CD4-positive, alpha-beta T cell (primary cell): Measurements from ENCODE around the gene DCLK1. TPM values are rescaled to one million over a fixed set of nuclear protein-coding genes. Genes with fewer than 3 reads are reported as not detected.

ENCODE experiments used
- ATAC-seq: fragments of 200-7000 bp; cut with Tn5 transposase; one replicate; pipeline ENCODE4 v1.10.0; 2022; ENCODE audit warnings: mild to moderate bottlenecking; ENCODE audit not compliant: poor library complexity
- CTCF ChIA-PET: fragments of 350-600 bp; sonication (Branson Sonifier 250); formaldehyde crosslinking; loops from one replicate; lab custom pipeline; 2021; ENCODE audit warnings: antibody characterized with exemption, inconsistent platforms; lab: Charles Lee
- POLR2A ChIA-PET: fragments of 350-600 bp; sonication (Branson Sonifier 250); formaldehyde crosslinking; loops from one replicate; lab custom pipeline; 2021; ENCODE audit warnings: antibody characterized with exemption, inconsistent platforms; lab: Charles Lee
- DNase-seq, 14 experiments: peaks; one replicate each; pipeline ENCODE4 v3.0.0-alpha.2; 2013 to 2020; ENCODE audit warnings: mixed read lengths in 2 of 14
- H3K27ac ChIP-seq, 2 donors: one replicate each; pipeline versions ENCODE4 v1.5.1 to v1.7.0; 2013; ENCODE audit warnings: low read length in 2 of 2, low read depth in 1 of 2, mild to moderate bottlenecking in 1 of 2
- H3K27me3 ChIP-seq, 2 experiments: 1 replicate in 1 of 2; 2 replicates in 1 of 2; pipeline versions ENCODE4 v1.6.1 to v1.7.0; 2013; ENCODE audit warnings: low read length in 2 of 2, control low read depth in 1 of 2, mild to moderate bottlenecking in 1 of 2, moderate library complexity in 1 of 2; ENCODE audit not compliant: insufficient read depth in 2 of 2, control insufficient read depth in 1 of 2
- H3K36me3 ChIP-seq: one replicate; pipeline ENCODE4 v1.6.1; 2013; ENCODE audit warnings: low read length, control low read depth; ENCODE audit not compliant: insufficient read depth
- H3K4me1 ChIP-seq: one replicate; pipeline ENCODE4 v1.6.1; 2013; ENCODE audit warnings: low read length, control low read depth; ENCODE audit not compliant: insufficient read depth
- H3K4me3 ChIP-seq: one replicate; pipeline ENCODE4 v1.5.1; 2013; ENCODE audit warnings: mild to moderate bottlenecking, low read length, moderate library complexity
- H3K9me3 ChIP-seq, 2 experiments: 1 replicate in 1 of 2; 2 replicates in 1 of 2; pipeline versions ENCODE4 v1.6.1 to v1.7.0; 2013; ENCODE audit warnings: low read length in 2 of 2, mild to moderate bottlenecking in 2 of 2, control low read depth in 1 of 2, moderate library complexity in 1 of 2; ENCODE audit not compliant: control insufficient read depth in 1 of 2, insufficient read depth in 1 of 2
- H3K27ac Mint-ChIP-seq: one replicate; pipeline ENCODE4 v1.8.0; 2020; ENCODE audit warnings: mixed read lengths
- H3K27me3 Mint-ChIP-seq: one replicate; pipeline ENCODE4 v1.8.0; 2021; ENCODE audit warnings: mixed read lengths
- H3K36me3 Mint-ChIP-seq: one replicate; pipeline ENCODE4 v1.8.0; 2021; ENCODE audit warnings: low read depth, mixed read lengths
- H3K4me1 Mint-ChIP-seq: one replicate; pipeline ENCODE4 v1.8.0; 2021; ENCODE audit warnings: low read depth, mixed read lengths
- H3K4me3 Mint-ChIP-seq: one replicate; pipeline ENCODE4 v1.8.0; 2020; ENCODE audit warnings: mild to moderate bottlenecking, mixed read lengths
- H3K9me3 Mint-ChIP-seq: one replicate; pipeline ENCODE4 v1.8.0; 2020; ENCODE audit warnings: mixed read lengths
- intact Hi-C, 2 experiments: fragments of 100-400 bp; cut with DNase I in 1 of 2; cut with micrococcal nuclease in 1 of 2; formaldehyde crosslinking; loops; one replicate each; pipeline versions ENCODE4 v1.15.1 to v1.9.0; 2023 to 2025; cut with DNase I, micrococcal nuclease
- total RNA-seq, 174 experiments: library from RNA in 2 of 174; stranded (reverse) in 2 of 174; gene quantifications; one replicate each; pipeline ENCODE4 v1.2.3 and lab custom pipeline; 2021 to 2026
- TF ChIP-seq, protein P1 (sequence below): fragments of 200-600 bp; IDR thresholded peaks from one replicate; pipeline ENCODE4 v1.8.0; 2022; ENCODE audit warnings: antibody characterized with exemption, mild to moderate bottlenecking

DCLK1 gene
- total RNA-seq, 2 experiments from 2014 or later: not detected

GRCh38 chr13:35733827-35734226, 397.4 kb downstream of the DCLK1 start:
- H3K27me3 Mint-ChIP-seq: peaks cover 6% of the 10 kb centered on the region
- H3K4me3 ChIP-seq: no peak overlapping the region
- intact Hi-C loops: no loop called here
- POLR2A ChIA-PET: no interaction called here
- ATAC-seq (no peak), DNase-seq (no peak)
- no peak overlapping the region for H3K27ac ChIP-seq
- no peak overlapping the region for H3K4me3 Mint-ChIP-seq
- CTCF ChIA-PET: no interaction called here
- no peaks in the 10 kb centered on the region for H3K9me3 ChIP-seq
- no peaks in the 10 kb centered on the region for H3K9me3 Mint-ChIP-seq
- no peaks in the 10 kb centered on the region for H3K4me1 Mint-ChIP-seq
- H3K4me1 ChIP-seq: no peaks in the 10 kb centered on the region
- H3K36me3 ChIP-seq: no peaks in the 10 kb centered on the region
- no peaks in the 10 kb centered on the region for H3K36me3 Mint-ChIP-seq
- TF ChIP-seq, protein P1, sequence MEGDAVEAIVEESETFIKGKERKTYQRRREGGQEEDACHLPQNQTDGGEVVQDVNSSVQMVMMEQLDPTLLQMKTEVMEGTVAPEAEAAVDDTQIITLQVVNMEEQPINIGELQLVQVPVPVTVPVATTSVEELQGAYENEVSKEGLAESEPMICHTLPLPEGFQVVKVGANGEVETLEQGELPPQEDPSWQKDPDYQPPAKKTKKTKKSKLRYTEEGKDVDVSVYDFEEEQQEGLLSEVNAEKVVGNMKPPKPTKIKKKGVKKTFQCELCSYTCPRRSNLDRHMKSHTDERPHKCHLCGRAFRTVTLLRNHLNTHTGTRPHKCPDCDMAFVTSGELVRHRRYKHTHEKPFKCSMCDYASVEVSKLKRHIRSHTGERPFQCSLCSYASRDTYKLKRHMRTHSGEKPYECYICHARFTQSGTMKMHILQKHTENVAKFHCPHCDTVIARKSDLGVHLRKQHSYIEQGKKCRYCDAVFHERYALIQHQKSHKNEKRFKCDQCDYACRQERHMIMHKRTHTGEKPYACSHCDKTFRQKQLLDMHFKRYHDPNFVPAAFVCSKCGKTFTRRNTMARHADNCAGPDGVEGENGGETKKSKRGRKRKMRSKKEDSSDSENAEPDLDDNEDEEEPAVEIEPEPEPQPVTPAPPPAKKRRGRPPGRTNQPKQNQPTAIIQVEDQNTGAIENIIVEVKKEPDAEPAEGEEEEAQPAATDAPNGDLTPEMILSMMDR: no peak
- no peak overlapping the region for H3K27ac Mint-ChIP-seq
- no peaks in the 10 kb centered on the region for H3K27me3 ChIP-seq

- H3K4me3 Mint-ChIP-seq: no peak overlapping the region
- CTCF ChIA-PET: interaction anchor here (0.9 kb wide), 1 partner anchor 18 kb away, joined by 3 read pairs; no protein-coding TSS in a partner anchor
Measured at GRCh38 chr13:35732565-35732964, 398.6 kb downstream of the DCLK1 start.

DNA sequence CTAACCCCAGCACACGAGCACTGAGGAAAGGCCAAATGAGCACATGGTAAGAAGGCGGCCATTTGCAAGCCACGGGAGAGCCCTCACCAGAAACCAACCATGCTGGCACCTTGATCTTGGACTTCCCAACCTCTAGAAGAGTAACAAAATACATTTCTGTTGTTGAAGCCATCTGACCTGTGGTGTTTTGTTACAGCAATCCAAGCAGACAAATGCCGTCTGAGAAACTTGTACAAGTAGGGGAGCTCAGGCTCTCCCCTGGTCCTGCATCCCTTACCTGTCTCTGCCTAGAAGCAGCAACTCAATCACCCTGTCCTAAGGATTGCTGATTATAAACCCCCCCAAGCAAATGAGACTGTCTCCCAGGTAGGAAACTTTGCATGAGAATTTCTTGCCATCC, 399.7 kb downstream of the DCLK1 start:
- POLR2A ChIA-PET: no interaction called here
- no peaks in the 10 kb centered on the region for H3K9me3 Mint-ChIP-seq
- no peaks in the 10 kb centered on the region for H3K9me3 ChIP-seq
- intact Hi-C loops: no loop called here
- no peak for DNase-seq
- peaks cover 9% of the 10 kb centered on the region for H3K27me3 Mint-ChIP-seq
- no peak overlapping the region for H3K4me3 ChIP-seq
- no peak overlapping the region for H3K4me3 Mint-ChIP-seq
- CTCF ChIA-PET: no interaction called here
- no peaks in the 10 kb centered on the region for H3K36me3 ChIP-seq
- no peak overlapping the region for H3K27ac ChIP-seq
- no peaks in the 10 kb centered on the region for H3K27me3 ChIP-seq
- no peaks in the 10 kb centered on the region for H3K4me1 Mint-ChIP-seq
- no peak for ATAC-seq
- no peaks in the 10 kb centered on the region for H3K4me1 ChIP-seq
- no peak overlapping the region for H3K27ac Mint-ChIP-seq
- TF ChIP-seq, protein P1: no peak
- H3K36me3 Mint-ChIP-seq: no peaks in the 10 kb centered on the region

More at GRCh38 chr13:35732565-35732964, 398.6 kb downstream of the DCLK1 start:
- Histone ChIP-seq H3K27me3 (no peaks in the 10 kb centered on the region), H3K27ac (no peak overlapping the region), H3K9me3 (no peaks in the 10 kb centered on the region), H3K36me3 (no peaks in the 10 kb centered on the region), H3K4me3 (no peak overlapping the region), H3K4me1 (no peaks in the 10 kb centered on the region)
- no peak overlapping the region for H3K27ac Mint-ChIP-seq
- POLR2A ChIA-PET: no interaction called here
- TF ChIP-seq, protein P1: no peak
- H3K4me1 Mint-ChIP-seq: no peaks in the 10 kb centered on the region
- H3K36me3 Mint-ChIP-seq: no peaks in the 10 kb centered on the region
- DNase-seq (no peak), ATAC-seq (no peak)
- intact Hi-C loops: no loop called here
- H3K9me3 Mint-ChIP-seq: no peaks in the 10 kb centered on the region
- peaks cover 9% of the 10 kb centered on the region for H3K27me3 Mint-ChIP-seq
